CD4-positive, alpha-beta T cell (primary cell): ENCODE data around the gene ADAM23. TPM values are rescaled to one million over a fixed set of nuclear protein-coding genes. Genes with fewer than 3 reads are reported as not detected.

Experiments
- ATAC-seq: fragments of 200-7000 bp; cut with Tn5 transposase; one replicate; pipeline ENCODE4 v1.10.0; 2022; ENCODE audit warnings: mild to moderate bottlenecking; ENCODE audit not compliant: poor library complexity
- CTCF ChIA-PET: fragments of 350-600 bp; sonication (Branson Sonifier 250); formaldehyde crosslinking; loops from one replicate; lab custom pipeline; 2021; ENCODE audit warnings: antibody characterized with exemption, inconsistent platforms; lab: Charles Lee
- POLR2A ChIA-PET: fragments of 350-600 bp; sonication (Branson Sonifier 250); formaldehyde crosslinking; loops from one replicate; lab custom pipeline; 2021; ENCODE audit warnings: antibody characterized with exemption, inconsistent platforms; lab: Charles Lee
- DNase-seq, 14 experiments: peaks; one replicate each; pipeline ENCODE4 v3.0.0-alpha.2; 2013 to 2020; ENCODE audit warnings: mixed read lengths in 2 of 14
- H3K27ac ChIP-seq, 2 donors: one replicate each; pipeline versions ENCODE4 v1.5.1 to v1.7.0; 2013; ENCODE audit warnings: low read length in 2 of 2, low read depth in 1 of 2, mild to moderate bottlenecking in 1 of 2
- H3K27me3 ChIP-seq, 2 experiments: 1 replicate in 1 of 2; 2 replicates in 1 of 2; pipeline versions ENCODE4 v1.6.1 to v1.7.0; 2013; ENCODE audit warnings: low read length in 2 of 2, control low read depth in 1 of 2, mild to moderate bottlenecking in 1 of 2, moderate library complexity in 1 of 2; ENCODE audit not compliant: insufficient read depth in 2 of 2, control insufficient read depth in 1 of 2
- H3K36me3 ChIP-seq: one replicate; pipeline ENCODE4 v1.6.1; 2013; ENCODE audit warnings: low read length, control low read depth; ENCODE audit not compliant: insufficient read depth
- H3K4me1 ChIP-seq: one replicate; pipeline ENCODE4 v1.6.1; 2013; ENCODE audit warnings: low read length, control low read depth; ENCODE audit not compliant: insufficient read depth
- H3K4me3 ChIP-seq: one replicate; pipeline ENCODE4 v1.5.1; 2013; ENCODE audit warnings: mild to moderate bottlenecking, low read length, moderate library complexity
- H3K9me3 ChIP-seq, 2 experiments: 1 replicate in 1 of 2; 2 replicates in 1 of 2; pipeline versions ENCODE4 v1.6.1 to v1.7.0; 2013; ENCODE audit warnings: low read length in 2 of 2, mild to moderate bottlenecking in 2 of 2, control low read depth in 1 of 2, moderate library complexity in 1 of 2; ENCODE audit not compliant: control insufficient read depth in 1 of 2, insufficient read depth in 1 of 2
- H3K27ac Mint-ChIP-seq: one replicate; pipeline ENCODE4 v1.8.0; 2020; ENCODE audit warnings: mixed read lengths
- H3K27me3 Mint-ChIP-seq: one replicate; pipeline ENCODE4 v1.8.0; 2021; ENCODE audit warnings: mixed read lengths
- H3K36me3 Mint-ChIP-seq: one replicate; pipeline ENCODE4 v1.8.0; 2021; ENCODE audit warnings: low read depth, mixed read lengths
- H3K4me1 Mint-ChIP-seq: one replicate; pipeline ENCODE4 v1.8.0; 2021; ENCODE audit warnings: low read depth, mixed read lengths
- H3K4me3 Mint-ChIP-seq: one replicate; pipeline ENCODE4 v1.8.0; 2020; ENCODE audit warnings: mild to moderate bottlenecking, mixed read lengths
- H3K9me3 Mint-ChIP-seq: one replicate; pipeline ENCODE4 v1.8.0; 2020; ENCODE audit warnings: mixed read lengths
- CTCF ChIP-seq: fragments of 200-600 bp; IDR thresholded peaks from one replicate; pipeline ENCODE4 v1.8.0; 2022; ENCODE audit warnings: antibody characterized with exemption, mild to moderate bottlenecking
- intact Hi-C, 2 experiments: fragments of 100-400 bp; cut with DNase I in 1 of 2; cut with micrococcal nuclease in 1 of 2; formaldehyde crosslinking; loops; one replicate each; pipeline versions ENCODE4 v1.15.1 to v1.9.0; 2023 to 2025; cut with DNase I, micrococcal nuclease
- total RNA-seq, 174 experiments: library from RNA in 2 of 174; stranded (reverse) in 2 of 174; gene quantifications; one replicate each; pipeline ENCODE4 v1.2.3 and lab custom pipeline; 2021 to 2026

The ADAM23 gene
- total RNA-seq, 2 experiments from 2014 or later, result 6.3 to 7.7 TPM

GRCh38 chr2:206616151-206616550 lies 172.8 kb downstream of the ADAM23 start:
- intact Hi-C loops, result no loop called here
- H3K4me3 Mint-ChIP-seq, result no peak overlapping the region
- ChIA-PET CTCF (no interaction called here), POLR2A (no interaction called here)
- no peaks in the 10 kb centered on the region for H3K4me1 Mint-ChIP-seq
- no peaks in the 10 kb centered on the region for H3K9me3 Mint-ChIP-seq
- ATAC-seq (no peak), DNase-seq (no peak)
- no peak for TF ChIP-seq CTCF
- Histone ChIP-seq H3K4me1 (no peaks in the 10 kb centered on the region), H3K27me3 (no peaks in the 10 kb centered on the region), H3K4me3 (no peak overlapping the region), H3K9me3 (no peaks in the 10 kb centered on the region), H3K27ac (no peak overlapping the region), H3K36me3 (no peaks in the 10 kb centered on the region)
- H3K27ac Mint-ChIP-seq, result no peak overlapping the region
- H3K27me3 Mint-ChIP-seq, result no peaks in the 10 kb centered on the region
- H3K36me3 Mint-ChIP-seq, result no peaks in the 10 kb centered on the region

- TF ChIP-seq CTCF, result no peak
- H3K4me3 ChIP-seq, result no peak overlapping the region
- POLR2A ChIA-PET, result no interaction called here
- no peaks in the 10 kb centered on the region for H3K36me3 Mint-ChIP-seq
- H3K27ac ChIP-seq, result no peak overlapping the region
- H3K9me3 ChIP-seq, result no peaks in the 10 kb centered on the region
- ATAC-seq (no peak), DNase-seq (no peak)
- H3K9me3 Mint-ChIP-seq, result no peaks in the 10 kb centered on the region
- no peaks in the 10 kb centered on the region for H3K27me3 ChIP-seq
- no peak overlapping the region for H3K27ac Mint-ChIP-seq
- H3K27me3 Mint-ChIP-seq, result no peaks in the 10 kb centered on the region
- H3K4me3 Mint-ChIP-seq, result no peak overlapping the region
- CTCF ChIA-PET, result no interaction called here
- no peaks in the 10 kb centered on the region for H3K36me3 ChIP-seq
- intact Hi-C loops, result no loop called here
- H3K4me1 Mint-ChIP-seq, result no peaks in the 10 kb centered on the region
- no peaks in the 10 kb centered on the region for H3K4me1 ChIP-seq
These were observed 175.7 kb downstream of the ADAM23 start for GRCh38 chr2:206619011-206619410.

- H3K9me3 ChIP-seq, result no peaks in the 10 kb centered on the region
- CTCF ChIA-PET, result no interaction called here
- Mint-ChIP-seq H3K9me3 (no peaks in the 10 kb centered on the region), H3K4me3 (no peak overlapping the region), H3K4me1 (no peaks in the 10 kb centered on the region), H3K36me3 (no peaks in the 10 kb centered on the region), H3K27me3 (peaks cover 29% of the 10 kb centered on the region), H3K27ac (no peak overlapping the region)
- no peak overlapping the region for H3K4me3 ChIP-seq
- H3K4me1 ChIP-seq, result no peaks in the 10 kb centered on the region
- no peaks in the 10 kb centered on the region for H3K36me3 ChIP-seq
- peaks cover 0 to 5% of the 10 kb centered on the region in 2 experiments for H3K27me3 ChIP-seq
- H3K27ac ChIP-seq, result no peak overlapping the region
- intact Hi-C loops, result no loop called here
- TF ChIP-seq CTCF, result no peak
- ATAC-seq (no peak), DNase-seq (no peak)
- POLR2A ChIA-PET, result no interaction called here
These were observed 182.8 kb downstream of the ADAM23 start for GRCh38 chr2:206626108-206626507.
